Measurements from ENCODE around the gene OLIG1. TPM values are rescaled to one million over a fixed set of nuclear protein-coding genes. Genes with fewer than 3 reads are reported as not detected.

Gene OLIG1
- total and polyA plus RNA-seq, 10 of the 15 experiments (the other 5 are each of a cell fraction or from before 2014, with no cell fraction given) = not detected

DNA sequence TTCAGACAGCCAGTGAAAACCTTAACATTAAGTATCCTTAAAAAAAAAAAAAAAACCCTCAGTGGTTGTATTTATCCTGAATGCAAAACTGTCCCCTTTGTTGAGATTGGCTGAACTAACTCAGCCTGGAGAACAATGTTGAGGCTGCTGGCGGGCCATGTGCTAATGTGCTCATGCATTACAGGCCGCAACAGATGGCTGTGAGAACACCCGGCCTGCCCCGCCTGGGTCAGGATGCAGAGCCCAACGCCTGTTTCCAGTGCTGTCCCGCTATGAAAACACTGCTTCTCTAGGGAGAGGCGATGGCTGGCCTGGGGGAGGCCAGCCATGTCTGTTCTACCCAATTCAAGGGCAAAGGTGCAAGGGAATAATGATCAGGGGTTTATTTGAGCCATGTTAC is 30.4 kb upstream of the OLIG1 start:
- 50% methylated on average over 7 of the region's 7 CpGs for WGBS (ENCODE audit: insufficient coverage, insufficient replicate concordance, low lambda C conversion rate, missing lambda C conversion rate)
- no peak for TF ChIP-seq CREM (IDR thresholded peaks at IDR 0.05; ENCODE audit: low read depth)
- TF ChIP-seq, protein P1, sequence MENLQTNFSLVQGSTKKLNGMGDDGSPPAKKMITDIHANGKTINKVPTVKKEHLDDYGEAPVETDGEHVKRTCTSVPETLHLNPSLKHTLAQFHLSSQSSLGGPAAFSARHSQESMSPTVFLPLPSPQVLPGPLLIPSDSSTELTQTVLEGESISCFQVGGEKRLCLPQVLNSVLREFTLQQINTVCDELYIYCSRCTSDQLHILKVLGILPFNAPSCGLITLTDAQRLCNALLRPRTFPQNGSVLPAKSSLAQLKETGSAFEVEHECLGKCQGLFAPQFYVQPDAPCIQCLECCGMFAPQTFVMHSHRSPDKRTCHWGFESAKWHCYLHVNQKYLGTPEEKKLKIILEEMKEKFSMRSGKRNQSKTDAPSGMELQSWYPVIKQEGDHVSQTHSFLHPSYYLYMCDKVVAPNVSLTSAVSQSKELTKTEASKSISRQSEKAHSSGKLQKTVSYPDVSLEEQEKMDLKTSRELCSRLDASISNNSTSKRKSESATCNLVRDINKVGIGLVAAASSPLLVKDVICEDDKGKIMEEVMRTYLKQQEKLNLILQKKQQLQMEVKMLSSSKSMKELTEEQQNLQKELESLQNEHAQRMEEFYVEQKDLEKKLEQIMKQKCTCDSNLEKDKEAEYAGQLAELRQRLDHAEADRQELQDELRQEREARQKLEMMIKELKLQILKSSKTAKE (IDR thresholded peaks at IDR 0.05; ENCODE audit: low read depth, poor library complexity, severe bottlenecking) = no peak
- TF ChIP-seq GATAD2B (conservative IDR thresholded peaks at IDR 0.05; ENCODE audit: low read depth) = no peak
- TF ChIP-seq EZH2 (IDR thresholded peaks at IDR 0.05; ENCODE audit: borderline replicate concordance, control insufficient read depth, low read depth, low read length) = no peak
- TF ChIP-seq STAT3 (IDR thresholded peaks at IDR 0.05; ENCODE audit: low read depth, low read length) = no peak
- no peak for TF ChIP-seq BRCA1 (IDR thresholded peaks at IDR 0.05; ENCODE audit: low read depth, low read length)
- no peak for TF ChIP-seq IRF4 (IDR thresholded peaks at IDR 0.05; ENCODE audit: low read depth, low read length)
- TF ChIP-seq ZNF24 (IDR thresholded peaks at IDR 0.05) = no peak
- TF ChIP-seq TCF12 (IDR thresholded peaks at IDR 0.05; ENCODE audit: low read depth, low read length) = no peak
- SMC1A ChIA-PET (ENCODE audit: uncharacterized antibody, unreplicated experiment) = no interaction called here
- H3K36me3 ChIP-seq (ENCODE audit: control insufficient read depth in 2 of 2, insufficient read depth in 2 of 2, low read length in 1 of 2) = no peaks in the 10 kb centered on the region
- POLR2A ChIA-PET = no interaction called here
- ATAC-seq (no peak), DNase-seq (ENCODE audit: low read depth, low spot score) (no peak), FAIRE-seq (no peak)
- no peaks in the 10 kb centered on the region for H4K20me1 ChIP-seq (ENCODE audit: control insufficient read depth, insufficient read depth)
- RAD21 ChIA-PET (ENCODE audit: unreplicated experiment) = no interaction called here
- H3K4me2 ChIP-seq (ENCODE audit: control insufficient read depth, insufficient read depth) = no peak overlapping the region
- H3K27ac ChIP-seq (ENCODE audit: control insufficient read depth, insufficient read depth) = no peak overlapping the region
- intact Hi-C loops (cut with micrococcal nuclease; ENCODE audit: unreplicated experiment) (no loop called here), in situ Hi-C loops (cut with MboI) (no loop called here)
- peaks cover 0 to 2% of the 10 kb centered on the region in 2 experiments; a peak in 2 of 4 replicates for H3K27me3 ChIP-seq (replicated peaks in 1 of 2; ENCODE audit: control insufficient read depth in 2 of 2, insufficient read depth in 2 of 2, low read length in 1 of 2)
- BruUV-seq (replicated peaks) = no TSS peak
- no peaks in the 10 kb centered on the region for H3K79me2 ChIP-seq (ENCODE audit: control insufficient read depth, insufficient read depth, low read length)
- H3K9ac ChIP-seq (ENCODE audit: control insufficient read depth, insufficient read depth, low read length) = no peak overlapping the region
- no peaks in the 10 kb centered on the region for H3K4me1 ChIP-seq (ENCODE audit: control insufficient read depth, insufficient read depth, low read length)
- no peak overlapping the region for H3K4me3 ChIP-seq
- CTCF ChIA-PET = no interaction called here
- no peaks in the 10 kb centered on the region for H3K9me3 ChIP-seq (replicated peaks; ENCODE audit: control insufficient read depth, insufficient read depth, low read length)
- no peak overlapping the region for H2AFZ ChIP-seq (ENCODE audit: control insufficient read depth, low read depth, low read length)
